HFFc6 (cell line): ENCODE measurements around the gene JPH2. TPM values are rescaled to one million over a fixed set of nuclear protein-coding genes. Genes with fewer than 3 reads are reported as not detected.

Experiments
- DNase-seq: peaks from one replicate; pipeline ENCODE4 v3.0.0-alpha.2; 2018
- H3K27ac Mint-ChIP-seq: 2 replicates; pipeline ENCODE4 v1.8.0; 2020; ENCODE audit warnings: mild to moderate bottlenecking, mixed read lengths
- H3K27me3 Mint-ChIP-seq: 2 replicates; pipeline ENCODE4 v1.8.0; 2021; ENCODE audit warnings: mild to moderate bottlenecking, moderate library complexity, mixed read lengths; ENCODE audit not compliant: insufficient read depth
- H3K36me3 Mint-ChIP-seq: 2 replicates; pipeline ENCODE4 v1.8.0; 2021; ENCODE audit warnings: low read depth, mixed read lengths
- H3K4me1 Mint-ChIP-seq: 2 replicates; pipeline ENCODE4 v1.8.0; 2020; ENCODE audit warnings: low read depth, mixed read lengths
- H3K4me3 Mint-ChIP-seq: 2 replicates; pipeline ENCODE4 v1.8.0; 2020; ENCODE audit warnings: mild to moderate bottlenecking, moderate library complexity, mixed read lengths
- H3K9me3 Mint-ChIP-seq: 2 replicates; pipeline ENCODE4 v1.8.0; 2020; ENCODE audit warnings: mild to moderate bottlenecking, mixed read lengths
- CTCF ChIP-seq: fragments of 200-600 bp; sonication (generic); IDR thresholded peaks from 2 replicates; pipeline ENCODE4 v1.5.0; 2021; ENCODE audit warnings: antibody characterized with exemption, mild to moderate bottlenecking
- total RNA-seq, 6 experiments: library from RNA; stranded (reverse); fragmentation: NEBNext Ultra II Directional; extraction: Animal tissue kit (Norgen Biotek cat#: 25700); gene quantifications; 2 replicates in 1 of 6; 3 replicates in 5 of 6; pipeline ENCODE4 v1.2.3, GENCODE V29; 2021

The JPH2 gene
- total RNA-seq, 6 experiments from 2014 or later: 9.7 to 14.4 (median 13.5) TPM

- peak; percentile 27 for DNase-seq
- peaks cover 26% of the 10 kb centered on the region for H3K4me1 Mint-ChIP-seq
- H3K27ac Mint-ChIP-seq: peak overlapping the region; percentile 52
- H3K36me3 Mint-ChIP-seq: no peaks in the 10 kb centered on the region
- H3K9me3 Mint-ChIP-seq: no peaks in the 10 kb centered on the region
- H3K4me3 Mint-ChIP-seq: no peak overlapping the region; the same call in 1 of the 2 replicates
- no peak for TF ChIP-seq CTCF
- peaks cover 1% of the 10 kb centered on the region for H3K27me3 Mint-ChIP-seq
These were observed 49.7 kb downstream of the JPH2 start for GRCh38 chr20:44137266-44137801.

GRCh38 chr20:44136579-44137265, 50.3 kb downstream of the JPH2 start:
- peaks cover 1% of the 10 kb centered on the region; the same call in 1 of the 2 replicates for H3K27me3 Mint-ChIP-seq

GRCh38 chr20:44135417-44136204, 51.4 kb downstream of the JPH2 start:
- Mint-ChIP-seq H3K27me3 (peaks cover 1% of the 10 kb centered on the region; the same call in 1 of the 2 replicates), H3K36me3 (no peaks in the 10 kb centered on the region), H3K4me1 (peaks cover 26% of the 10 kb centered on the region), H3K9me3 (no peaks in the 10 kb centered on the region), H3K27ac (peak overlapping the region; percentile 36), H3K4me3 (peak overlapping the region; percentile 38; the same call in 1 of the 2 replicates)
- peak; percentile 11 for DNase-seq
- no peak for TF ChIP-seq CTCF

More at GRCh38 chr20:44136579-44137265, 50.3 kb downstream of the JPH2 start:
- no peaks in the 10 kb centered on the region for H3K9me3 Mint-ChIP-seq
- no peaks in the 10 kb centered on the region for H3K36me3 Mint-ChIP-seq
- no peak for DNase-seq
- H3K27ac Mint-ChIP-seq: no peak overlapping the region
- no peak overlapping the region for H3K4me3 Mint-ChIP-seq
- no peak for TF ChIP-seq CTCF
- peaks cover 23% of the 10 kb centered on the region for H3K4me1 Mint-ChIP-seq

- Mint-ChIP-seq H3K27me3 (peaks cover 1% of the 10 kb centered on the region; the same call in 1 of the 2 replicates), H3K36me3 (no peaks in the 10 kb centered on the region), H3K4me3 (peak overlapping the region; percentile 38; the same call in 1 of the 2 replicates), H3K4me1 (peaks cover 30% of the 10 kb centered on the region), H3K27ac (peak overlapping the region; percentile 36), H3K9me3 (no peaks in the 10 kb centered on the region)
- DNase-seq: no peak
- TF ChIP-seq CTCF: no peak
These were observed 52.0 kb downstream of the JPH2 start for GRCh38 chr20:44135012-44135412.

- Mint-ChIP-seq H3K4me1 (peaks cover 30% of the 10 kb centered on the region), H3K27ac (no peak overlapping the region), H3K9me3 (no peaks in the 10 kb centered on the region), H3K27me3 (no peaks in the 10 kb centered on the region), H3K4me3 (no peak overlapping the region), H3K36me3 (no peaks in the 10 kb centered on the region)
- DNase-seq: no peak
- TF ChIP-seq CTCF: no peak
These were observed 53.6 kb downstream of the JPH2 start for GRCh38 chr20:44133424-44133823.
